Transverse colon (tissue), 4 donors: Measurements from ENCODE around the gene PLA2G15.

Experiments used
- CTCF ChIP-seq, 5 experiments: fragments of 200-600 bp in 3 of 5; fragments of 450-650 bp in 2 of 5; sonication (generic) in 3 of 5; IDR thresholded peaks; 1 replicate in 2 of 5; 2 replicates in 3 of 5; pipeline ENCODE4 v1.5.1; 2016 to 2017; ENCODE audit warnings: antibody characterized with exemption in 5 of 5, inconsistent platforms in 3 of 5, mild to moderate bottlenecking in 2 of 5, moderate library complexity in 1 of 5
- EP300 ChIP-seq: sonication (generic); formaldehyde crosslinking; IDR thresholded peaks from one replicate; pipeline ENCODE4 v1.6.1; 2017; ENCODE audit warnings: antibody characterized with exemption, low read depth
- POLR2A ChIP-seq: fragments of 450-650 bp; IDR thresholded peaks from one replicate; pipeline ENCODE4 v1.6.1; 2016; ENCODE audit warnings: antibody characterized with exemption, mild to moderate bottlenecking, moderate library complexity
- POLR2AphosphoS5 ChIP-seq, 3 donors: sonication (generic); formaldehyde crosslinking; IDR thresholded peaks; one replicate each; pipeline ENCODE4 v1.6.1; 2016; ENCODE audit warnings: antibody characterized with exemption in 3 of 3

- TF ChIP-seq POLR2A (no peak), CTCF (IDR thresholded peaks at IDR 0.05) (no peak), EP300 (no peak), POLR2AphosphoS5 (IDR thresholded peaks at IDR 0.05) (no peak)
These were observed 14.0 kb downstream of the PLA2G15 start for GRCh38 chr16:68259007-68259825.
